Activated naive CD8-positive, alpha-beta T cell treated with anti-CD3 and anti-CD28 coated beads for 36 hours (primary cell): ENCODE measurements around the gene CD8B2. TPM values are rescaled to one million over a fixed set of nuclear protein-coding genes. Genes with fewer than 3 reads are reported as not detected.
"Not testable (repeated sequence)": the region's sequence is repeated elsewhere in the genome, so short reads cannot be mapped to it uniquely, and the experiment has no call there.

Source experiments
- DNase-seq: peaks from one replicate; pipeline ENCODE4 v3.0.0; 2021
- H3K27ac Mint-ChIP-seq: one replicate; pipeline ENCODE4 v1.8.0; 2022; ENCODE audit warnings: mild to moderate bottlenecking, moderate library complexity, mixed read lengths
- H3K27me3 Mint-ChIP-seq: one replicate; pipeline ENCODE4 v1.8.0; 2022; ENCODE audit warnings: mild to moderate bottlenecking, mixed read lengths
- H3K36me3 Mint-ChIP-seq: one replicate; pipeline ENCODE4 v1.8.0; 2021; ENCODE audit warnings: mild to moderate bottlenecking, mixed read lengths
- H3K4me1 Mint-ChIP-seq: one replicate; pipeline ENCODE4 v1.8.0; 2021; ENCODE audit warnings: mixed read lengths
- H3K4me3 Mint-ChIP-seq: one replicate; pipeline ENCODE4 v1.8.0; 2022; ENCODE audit warnings: mild to moderate bottlenecking, moderate library complexity, mixed read lengths
- H3K9me3 Mint-ChIP-seq: one replicate; pipeline ENCODE4 v1.8.0; 2022; ENCODE audit warnings: mixed read lengths
- total RNA-seq, 2 experiments: library from RNA; stranded (reverse); gene quantifications; one replicate each; pipeline ENCODE4 v1.2.3, GENCODE V29; 2021

CD8B2 gene
- total RNA-seq, 2 experiments from 2014 or later = 4.4 to 4.6 TPM

DNA sequence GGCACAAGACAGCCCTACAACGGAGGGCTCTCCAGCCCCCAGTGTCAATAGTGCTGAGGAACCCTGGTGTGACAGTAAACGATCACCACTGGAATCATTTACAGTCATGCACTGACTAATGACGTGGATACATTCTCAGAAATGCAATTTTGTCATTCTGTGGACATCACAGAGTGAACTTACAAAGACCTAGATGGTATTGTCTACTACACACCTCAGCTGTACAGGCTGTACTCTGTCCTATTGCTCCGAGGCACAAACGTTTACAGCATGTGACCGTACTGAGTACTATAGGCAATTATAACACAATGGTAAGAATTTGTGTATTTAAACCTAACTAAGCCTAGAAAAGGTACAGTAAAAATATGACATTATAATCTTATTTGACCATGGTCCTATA, 67.2 kb downstream of the CD8B2 start:
- no peaks in the 10 kb centered on the region for H3K4me1 Mint-ChIP-seq
- no peak overlapping the region for H3K4me3 Mint-ChIP-seq
- H3K36me3 Mint-ChIP-seq = peaks cover 3% of the 10 kb centered on the region
- H3K27ac Mint-ChIP-seq = no peak overlapping the region
- no peaks in the 10 kb centered on the region for H3K27me3 Mint-ChIP-seq
- H3K9me3 Mint-ChIP-seq = no peaks in the 10 kb centered on the region
- DNase-seq = no peak

DNA sequence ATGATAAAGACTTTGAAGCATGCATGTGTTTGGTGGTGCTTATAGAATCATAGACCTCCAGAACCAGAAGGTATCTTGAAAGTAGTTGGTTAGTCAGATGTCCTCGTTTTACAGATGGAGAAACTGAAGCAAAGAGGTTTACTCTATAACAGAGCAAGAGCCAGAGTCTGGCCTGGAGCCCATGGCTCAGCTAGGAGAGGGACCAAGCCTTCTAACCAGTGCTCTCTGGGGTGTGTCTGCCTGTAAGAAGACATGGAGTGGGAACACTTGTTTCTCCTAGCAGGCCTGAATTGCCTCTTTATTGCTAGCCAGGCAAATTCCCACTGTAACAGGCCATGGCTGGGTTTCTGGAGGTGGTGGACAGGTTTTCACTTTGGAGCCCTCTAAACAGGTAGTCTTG, 67.9 kb downstream of the CD8B2 start:
- Mint-ChIP-seq H3K4me1 (no peaks in the 10 kb centered on the region), H3K9me3 (no peaks in the 10 kb centered on the region), H3K27ac (no peak overlapping the region), H3K4me3 (no peak overlapping the region), H3K36me3 (peaks cover 3% of the 10 kb centered on the region), H3K27me3 (no peaks in the 10 kb centered on the region)
- DNase-seq = no peak

DNA sequence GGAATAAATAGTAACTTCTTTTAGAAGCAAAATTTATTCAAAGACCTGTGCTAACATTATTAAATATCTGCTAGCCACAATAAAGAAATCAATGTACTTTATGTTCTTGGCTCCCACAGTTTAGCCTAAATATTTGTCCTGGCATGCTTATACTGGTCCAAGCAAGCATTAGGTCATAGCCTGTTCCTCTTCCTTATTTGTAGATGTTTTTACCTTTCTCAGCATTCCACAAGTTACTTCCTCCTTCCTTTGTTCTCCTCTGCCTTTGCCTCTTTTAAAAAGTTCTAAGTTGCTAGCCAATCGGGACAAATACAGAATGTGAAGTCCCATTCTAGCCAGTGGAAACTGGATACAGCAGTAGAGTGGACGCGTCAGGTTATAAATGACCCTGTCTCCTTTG, 72.6 kb downstream of the CD8B2 start:
- not testable (repeated sequence) for H3K36me3 Mint-ChIP-seq, H3K4me3 Mint-ChIP-seq, H3K4me1 Mint-ChIP-seq, DNase-seq, H3K9me3 Mint-ChIP-seq, H3K27me3 Mint-ChIP-seq, H3K27ac Mint-ChIP-seq

DNA sequence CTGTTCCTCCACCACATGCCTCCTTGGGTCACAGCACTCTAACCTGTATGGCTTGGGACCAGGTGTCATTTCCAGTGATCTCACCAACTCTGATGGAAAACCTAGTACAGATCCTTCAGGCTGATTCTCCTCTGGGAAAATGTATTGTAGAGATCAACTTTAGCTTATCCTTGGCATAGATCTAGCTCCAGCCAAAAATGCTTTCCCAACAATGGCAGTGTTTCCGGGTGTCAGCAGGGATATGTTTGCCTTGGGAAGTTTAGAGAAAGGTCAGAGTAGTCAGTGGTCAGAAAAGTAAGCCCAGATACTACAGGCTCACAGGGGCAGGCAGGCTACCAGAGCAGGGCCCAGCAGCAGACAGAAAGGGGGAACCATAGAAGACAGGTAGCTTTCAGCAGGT, 73.6 kb downstream of the CD8B2 start:
- Mint-ChIP-seq H3K4me1 (peaks cover 16% of the 10 kb centered on the region), H3K4me3 (no peak overlapping the region), H3K27ac (no peak overlapping the region), H3K36me3 (peaks cover 3% of the 10 kb centered on the region), H3K9me3 (no peaks in the 10 kb centered on the region), H3K27me3 (no peaks in the 10 kb centered on the region)
- no peak for DNase-seq

DNA sequence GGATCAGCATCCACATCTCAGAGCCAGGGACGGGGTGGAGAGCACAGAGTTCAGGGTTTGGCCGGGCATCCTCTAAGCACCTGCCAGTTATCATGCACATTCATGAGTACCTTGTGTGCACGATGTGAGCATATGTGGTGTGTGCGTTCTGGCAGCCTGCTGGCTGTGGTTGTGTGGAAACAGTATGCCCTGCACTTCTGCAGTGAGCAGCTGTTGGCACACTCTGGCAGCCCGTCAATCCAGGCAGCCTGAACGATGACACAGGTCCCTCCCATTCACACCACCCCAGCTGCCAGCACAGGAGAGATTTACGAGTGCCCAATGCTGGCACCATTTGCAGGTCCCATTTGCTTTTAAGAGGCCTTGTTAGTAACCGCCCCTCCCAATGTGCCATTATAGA, 74.2 kb downstream of the CD8B2 start:
- peaks cover 22% of the 10 kb centered on the region for H3K4me1 Mint-ChIP-seq
- no peak for DNase-seq
- peaks cover 1% of the 10 kb centered on the region for H3K9me3 Mint-ChIP-seq
- no peaks in the 10 kb centered on the region for H3K27me3 Mint-ChIP-seq
- H3K36me3 Mint-ChIP-seq = peaks cover 3% of the 10 kb centered on the region
- H3K4me3 Mint-ChIP-seq = no peak overlapping the region
- H3K27ac Mint-ChIP-seq = no peak overlapping the region

DNA sequence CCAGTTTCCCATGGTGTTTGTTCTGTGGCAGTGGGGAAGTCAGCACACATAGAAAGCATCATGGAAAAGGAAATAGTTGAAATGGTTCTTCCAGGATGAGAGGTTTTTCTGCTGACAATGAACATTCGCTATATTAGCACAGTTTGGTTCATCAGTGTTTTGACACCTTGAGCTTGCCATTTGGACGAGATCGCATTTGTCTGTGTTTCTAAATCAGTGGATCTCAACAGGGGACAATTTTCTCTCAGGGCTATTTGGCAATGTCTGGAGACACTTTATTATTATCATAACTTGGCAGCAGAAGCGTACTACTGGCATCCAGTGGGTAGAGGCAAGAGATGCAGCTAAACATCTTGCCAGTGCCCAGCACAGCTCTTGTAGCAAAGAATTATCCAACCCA, 74.6 kb downstream of the CD8B2 start:
- H3K4me1 Mint-ChIP-seq = peaks cover 25% of the 10 kb centered on the region
- no peak for DNase-seq
- peaks cover 2% of the 10 kb centered on the region for H3K36me3 Mint-ChIP-seq
- H3K4me3 Mint-ChIP-seq = no peak overlapping the region
- H3K27ac Mint-ChIP-seq = no peak overlapping the region
- H3K27me3 Mint-ChIP-seq = no peaks in the 10 kb centered on the region
- H3K9me3 Mint-ChIP-seq = peaks cover 1% of the 10 kb centered on the region

DNA sequence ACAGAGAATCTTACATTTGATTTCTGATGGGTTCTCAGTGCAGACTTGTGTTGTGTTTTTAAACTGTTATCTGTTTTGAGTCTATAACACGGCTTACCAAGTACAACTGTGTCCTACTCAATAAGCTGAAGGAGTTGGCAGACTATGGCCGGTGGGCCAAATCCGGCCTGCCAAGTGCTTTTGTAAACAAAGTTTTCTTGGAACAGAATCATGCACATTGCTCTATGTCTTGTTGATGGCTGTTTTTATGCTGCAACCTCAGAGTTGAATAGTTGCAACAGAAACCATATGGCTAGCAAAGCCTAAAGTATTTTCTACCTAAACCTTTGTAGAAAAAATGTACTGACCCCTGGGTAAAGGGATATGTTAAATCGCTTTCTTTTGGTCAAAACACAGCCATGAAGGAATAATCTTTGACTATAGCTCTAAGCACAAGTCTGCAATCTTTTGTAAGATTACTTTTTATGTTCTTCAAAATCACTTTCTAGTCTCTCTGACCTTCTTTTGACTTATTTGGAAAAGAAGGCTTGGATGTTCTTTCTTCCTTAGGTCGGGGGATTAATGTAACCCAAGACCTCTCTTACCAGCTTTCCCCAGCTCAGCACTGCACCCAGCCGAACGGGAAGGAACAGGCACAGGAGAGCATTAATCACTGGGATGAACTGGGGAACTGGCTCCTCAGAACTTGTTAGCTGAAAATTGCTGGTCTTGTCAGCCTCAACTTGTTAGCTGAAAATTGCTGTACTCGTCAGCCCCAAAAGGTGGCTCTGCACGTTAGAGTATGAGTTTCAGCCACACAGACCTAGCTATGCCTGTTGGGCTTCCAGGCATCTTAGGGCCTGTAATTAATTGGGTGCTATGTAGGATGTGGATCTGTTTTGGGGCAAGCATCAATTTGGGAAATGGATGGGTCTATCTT, 75.4 kb downstream of the CD8B2 start:
- Mint-ChIP-seq H3K4me1 (peaks cover 28% of the 10 kb centered on the region), H3K9me3 (peaks cover 1% of the 10 kb centered on the region), H3K36me3 (no peaks in the 10 kb centered on the region), H3K4me3 (no peak overlapping the region), H3K27me3 (no peaks in the 10 kb centered on the region), H3K27ac (no peak overlapping the region)
- DNase-seq = no peak

DNA sequence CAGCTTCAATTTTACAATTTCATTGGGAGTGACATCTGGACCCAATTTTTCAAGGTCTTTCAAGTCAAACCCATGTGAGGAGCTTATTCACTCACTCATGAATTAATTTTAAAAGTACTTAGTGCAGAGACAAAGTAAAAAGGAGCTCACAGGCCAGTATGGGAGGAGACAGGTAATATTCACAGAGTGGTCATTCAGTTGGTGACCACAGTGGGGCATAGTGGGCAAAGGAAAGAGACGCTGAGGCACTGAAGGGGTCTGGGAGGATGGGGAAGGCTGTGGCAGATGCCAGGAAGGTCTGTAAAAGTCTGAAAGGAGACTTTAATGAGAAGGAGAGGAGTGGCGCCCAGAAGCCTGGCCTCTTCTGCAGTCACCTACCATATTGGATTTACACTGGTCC, 76.0 kb downstream of the CD8B2 start:
- Mint-ChIP-seq H3K9me3 (peaks cover 1% of the 10 kb centered on the region), H3K4me3 (no peak overlapping the region), H3K27me3 (no peaks in the 10 kb centered on the region), H3K36me3 (no peaks in the 10 kb centered on the region), H3K27ac (no peak overlapping the region), H3K4me1 (peaks cover 28% of the 10 kb centered on the region)
- DNase-seq = no peak

DNA sequence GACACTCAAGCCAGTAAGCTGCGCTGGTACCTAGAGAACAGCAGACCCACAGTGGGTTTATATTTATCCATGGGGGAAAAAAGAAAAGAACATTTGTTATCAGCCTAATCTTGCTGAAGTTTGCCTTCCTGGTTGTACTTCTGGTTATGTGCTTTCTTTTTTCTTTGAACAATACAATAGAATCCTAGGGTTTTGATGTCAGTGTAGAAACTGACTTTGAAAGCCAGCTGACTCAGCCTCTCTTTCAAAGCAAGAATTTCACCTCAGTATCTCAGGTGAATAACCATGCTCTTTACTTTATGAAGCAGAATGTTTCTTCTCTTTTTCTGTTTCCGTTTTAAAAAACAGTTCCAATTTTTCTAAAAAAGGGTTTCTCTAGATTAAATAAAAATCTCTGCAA, 78.4 kb downstream of the CD8B2 start:
- peaks cover 28% of the 10 kb centered on the region for H3K4me1 Mint-ChIP-seq
- DNase-seq = no peak
- H3K27ac Mint-ChIP-seq = peak overlapping the region; percentile 87
- no peaks in the 10 kb centered on the region for H3K27me3 Mint-ChIP-seq
- no peaks in the 10 kb centered on the region for H3K36me3 Mint-ChIP-seq
- no peak overlapping the region for H3K4me3 Mint-ChIP-seq
- peaks cover 1% of the 10 kb centered on the region for H3K9me3 Mint-ChIP-seq

DNA sequence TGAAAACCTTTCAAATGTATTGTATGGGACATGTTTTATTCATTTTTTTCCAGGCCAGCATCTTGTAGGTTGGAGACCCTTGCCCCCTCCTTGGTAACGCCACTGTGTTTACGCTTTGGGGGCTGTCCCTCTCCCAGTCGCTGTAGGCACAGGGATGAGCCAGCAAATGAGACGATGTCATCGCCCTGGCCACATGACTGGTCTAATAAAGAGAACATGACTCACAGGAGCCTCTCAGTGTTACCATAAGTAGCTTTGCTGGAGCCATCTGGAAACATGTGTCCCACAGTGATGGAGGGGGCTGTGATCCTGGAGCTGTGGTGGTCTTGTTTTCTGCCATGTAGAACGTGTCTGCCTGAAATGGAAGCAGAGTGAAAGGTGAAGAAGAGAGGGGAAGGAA, 78.9 kb downstream of the CD8B2 start:
- Mint-ChIP-seq H3K27ac (peak overlapping the region; percentile 87), H3K4me1 (peaks cover 28% of the 10 kb centered on the region), H3K36me3 (no peaks in the 10 kb centered on the region), H3K4me3 (peak overlapping the region; percentile 60), H3K27me3 (no peaks in the 10 kb centered on the region), H3K9me3 (peaks cover 1% of the 10 kb centered on the region)
- DNase-seq = peak; percentile 57

- not testable (repeated sequence) for H3K27me3 Mint-ChIP-seq, H3K36me3 Mint-ChIP-seq, DNase-seq, H3K4me3 Mint-ChIP-seq, H3K9me3 Mint-ChIP-seq
- H3K4me1 Mint-ChIP-seq = peaks cover 28% of the 10 kb centered on the region
- peak overlapping the region; percentile 87 for H3K27ac Mint-ChIP-seq
Observed at GRCh38 chr2:106566484-106566883, 79.3 kb downstream of the CD8B2 start.

DNA sequence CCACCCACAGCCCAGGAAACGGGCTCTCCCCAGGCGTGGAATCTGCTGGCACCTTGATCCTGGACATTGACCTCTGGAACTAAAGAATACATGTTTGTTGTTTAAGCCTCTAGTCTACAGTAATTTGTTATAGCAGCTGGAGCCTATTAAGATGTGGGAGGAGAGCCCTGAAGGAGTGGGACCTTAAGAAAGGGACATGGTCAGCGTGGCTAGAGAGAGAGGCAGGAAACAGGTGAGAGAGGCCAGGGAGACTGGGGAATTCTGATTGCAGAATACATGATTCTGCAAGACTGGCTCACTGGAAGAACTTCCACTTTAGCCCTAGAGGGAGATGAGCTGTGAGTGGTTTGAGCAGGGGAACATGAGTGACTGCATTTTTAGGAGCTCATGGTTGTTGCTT, 83.2 kb downstream of the CD8B2 start:
- H3K9me3 Mint-ChIP-seq = peaks cover 1% of the 10 kb centered on the region
- no peak overlapping the region for H3K4me3 Mint-ChIP-seq
- H3K27me3 Mint-ChIP-seq = no peaks in the 10 kb centered on the region
- H3K4me1 Mint-ChIP-seq = peaks cover 16% of the 10 kb centered on the region
- H3K27ac Mint-ChIP-seq = no peak overlapping the region
- no peaks in the 10 kb centered on the region for H3K36me3 Mint-ChIP-seq
- DNase-seq = no peak

Other genes with a start within 250 kb of the CD8B2 start
- under 1 TPM in 1 of 2 experiments, not detected in 1; 0.04 TPM for gene RGPD3, start 19.0 kb upstream of the CD8B2 start, total RNA-seq